Measurements from ENCODE around the gene EHD4.

EHD4 gene

GRCh38 chr15:41918506-41919126 is 53.7 kb downstream of the EHD4 start:
- no peaks in the 10 kb centered on the region for H4K20me1 ChIP-seq (ENCODE audit: insufficient read depth, low read length, poor library complexity, severe bottlenecking)
- no peaks in the 10 kb centered on the region for H3K36me3 ChIP-seq (ENCODE audit: insufficient read depth, low read length)
- H3K4me3 ChIP-seq (ENCODE audit: low read length, poor library complexity, severe bottlenecking) = no peak overlapping the region
- no peaks in the 10 kb centered on the region for H3K9me3 ChIP-seq (ENCODE audit: insufficient read depth, low read depth, low read length)
- no peaks in the 10 kb centered on the region for H3K79me2 ChIP-seq (ENCODE audit: insufficient read depth, low read length)
- H3K27me3 ChIP-seq (ENCODE audit: insufficient read depth, low read length, poor library complexity, severe bottlenecking) = no peaks in the 10 kb centered on the region
- TF ChIP-seq EZH2phosphoT487 (IDR thresholded peaks at IDR 0.05; ENCODE audit: borderline replicate concordance) = no peak
- no peak for TF ChIP-seq CTCF (conservative IDR thresholded peaks at IDR 0.05; ENCODE audit: low read length)
- no peak overlapping the region for H3K4me2 ChIP-seq (ENCODE audit: low read depth, low read length, poor library complexity, severe bottlenecking)
- no peaks in the 10 kb centered on the region for H3F3A ChIP-seq (ENCODE audit: low read depth)
- peaks cover 11% of the 10 kb centered on the region for H3K4me1 ChIP-seq (ENCODE audit: insufficient read depth, low read length, poor library complexity, severe bottlenecking)
- H2AFZ ChIP-seq (ENCODE audit: low read length) = no peak overlapping the region
- no peak overlapping the region for H3K9ac ChIP-seq (ENCODE audit: low read depth, low read length, poor library complexity, severe bottlenecking)
- H3K9me2 ChIP-seq (replicated peaks; ENCODE audit: low read depth, low read length) = no peaks in the 10 kb centered on the region

GRCh38 chr15:41917767-41918430 is 54.5 kb downstream of the EHD4 start:
- no peak overlapping the region for H3K4me2 ChIP-seq (ENCODE audit: low read depth, low read length, poor library complexity, severe bottlenecking)
- no peaks in the 10 kb centered on the region for H4K20me1 ChIP-seq (ENCODE audit: insufficient read depth, low read length, poor library complexity, severe bottlenecking)
- H3K9me2 ChIP-seq (replicated peaks; ENCODE audit: low read depth, low read length) = no peaks in the 10 kb centered on the region
- no peaks in the 10 kb centered on the region for H3K36me3 ChIP-seq (ENCODE audit: insufficient read depth, low read length)
- H2AFZ ChIP-seq (ENCODE audit: low read length) = no peak overlapping the region
- H3K79me2 ChIP-seq (ENCODE audit: insufficient read depth, low read length) = no peaks in the 10 kb centered on the region
- H3K27me3 ChIP-seq (ENCODE audit: insufficient read depth, low read length, poor library complexity, severe bottlenecking) = no peaks in the 10 kb centered on the region
- TF ChIP-seq EZH2phosphoT487 (IDR thresholded peaks at IDR 0.05; ENCODE audit: borderline replicate concordance) = no peak
- H3F3A ChIP-seq (ENCODE audit: low read depth) = no peaks in the 10 kb centered on the region
- no peaks in the 10 kb centered on the region for H3K9me3 ChIP-seq (ENCODE audit: insufficient read depth, low read depth, low read length)
- H3K4me3 ChIP-seq (ENCODE audit: low read length, poor library complexity, severe bottlenecking) = no peak overlapping the region
- H3K4me1 ChIP-seq (ENCODE audit: insufficient read depth, low read length, poor library complexity, severe bottlenecking) = peaks cover 9% of the 10 kb centered on the region
- no peak overlapping the region for H3K9ac ChIP-seq (ENCODE audit: low read depth, low read length, poor library complexity, severe bottlenecking)

- Histone ChIP-seq H3K79me2 (ENCODE audit: insufficient read depth, low read length) (no peaks in the 10 kb centered on the region), H3K4me1 (ENCODE audit: insufficient read depth, low read length, poor library complexity, severe bottlenecking) (peaks cover 9% of the 10 kb centered on the region), H3F3A (ENCODE audit: low read depth) (no peaks in the 10 kb centered on the region), H3K9ac (ENCODE audit: low read depth, low read length, poor library complexity, severe bottlenecking) (no peak overlapping the region), H3K36me3 (ENCODE audit: insufficient read depth, low read length) (no peaks in the 10 kb centered on the region), H3K4me3 (ENCODE audit: low read length, poor library complexity, severe bottlenecking) (no peak overlapping the region), H3K4me2 (ENCODE audit: low read depth, low read length, poor library complexity, severe bottlenecking) (no peak overlapping the region), H3K9me2 (replicated peaks; ENCODE audit: low read depth, low read length) (no peaks in the 10 kb centered on the region), H2AFZ (ENCODE audit: low read length) (no peak overlapping the region), H3K27me3 (ENCODE audit: insufficient read depth, low read length, poor library complexity, severe bottlenecking) (no peaks in the 10 kb centered on the region), H4K20me1 (ENCODE audit: insufficient read depth, low read length, poor library complexity, severe bottlenecking) (no peaks in the 10 kb centered on the region), H3K9me3 (ENCODE audit: insufficient read depth, low read depth, low read length) (no peaks in the 10 kb centered on the region)
- TF ChIP-seq CTCF (conservative IDR thresholded peaks at IDR 0.05; ENCODE audit: low read length) (no peak), EZH2phosphoT487 (IDR thresholded peaks at IDR 0.05; ENCODE audit: borderline replicate concordance) (no peak)
Measured at GRCh38 chr15:41915255-41915994, 56.9 kb downstream of the EHD4 start.

Measured in Loucy (cell line).